GM23248 (cell line): ENCODE data around the gene ZNF627.
"Not testable (repeated sequence)": the region's sequence is repeated elsewhere in the genome, so short reads cannot be mapped to it uniquely, and the experiment has no call there.

Experiments used
- EZH2 ChIP-seq: fragments of 200-600 bp; sonication (generic); IDR thresholded peaks from 2 replicates; pipeline ENCODE4 v1.6.1; 2018; ENCODE audit warnings: antibody characterized with exemption, mild to moderate bottlenecking; ENCODE audit not compliant: insufficient read depth, poor library complexity, severe bottlenecking
- EZH2phosphoT487 ChIP-seq: fragments of 200-600 bp; sonication (generic); IDR thresholded peaks from 2 replicates; pipeline ENCODE4 v1.6.1; 2018; ENCODE audit warnings: antibody characterized with exemption, moderate library complexity, mild to moderate bottlenecking, low read depth; ENCODE audit not compliant: insufficient read depth

GRCh38 chr19:11634018-11634662 lies 36.9 kb downstream of the ZNF627 start:
- not testable (repeated sequence) for TF ChIP-seq EZH2, EZH2phosphoT487
